IPS-NIHi7 (cell line): Measurements from ENCODE around the gene TIMP2.
"Not testable (repeated sequence)": the region's sequence is repeated elsewhere in the genome, so short reads cannot be mapped to it uniquely, and the experiment has no call there.

ENCODE experiments used
- DNase-seq: peaks from one replicate; pipeline ENCODE4 v3.0.0; 2012; ENCODE audit warnings: mixed read lengths; ENCODE audit errors: extremely low spot score

TIMP2 gene

GRCh38 chr17:78956254-78956653, 31.1 kb upstream of the TIMP2 start:
- no peak for DNase-seq

GRCh38 chr17:78954684-78955083, 29.5 kb upstream of the TIMP2 start:
- no peak for DNase-seq

GRCh38 chr17:78953356-78954350, 28.5 kb upstream of the TIMP2 start:
- DNase-seq, result no peak

GRCh38 chr17:78952706-78953105, 27.5 kb upstream of the TIMP2 start:
- no peak for DNase-seq

- no peak for DNase-seq
Observed at GRCh38 chr17:78951967-78952551, 26.9 kb upstream of the TIMP2 start.

GRCh38 chr17:78950870-78951269, 25.7 kb upstream of the TIMP2 start:
- DNase-seq, result no peak

GRCh38 chr17:78947235-78948149, 22.3 kb upstream of the TIMP2 start:
- DNase-seq, result no peak

GRCh38 chr17:78946631-78947030, 21.4 kb upstream of the TIMP2 start:
- DNase-seq, result no peak

GRCh38 chr17:78946131-78946530, 20.9 kb upstream of the TIMP2 start:
- DNase-seq, result no peak

GRCh38 chr17:78945455-78945854, 20.3 kb upstream of the TIMP2 start:
- DNase-seq, result not testable (repeated sequence)

- no peak for DNase-seq
Observed at GRCh38 chr17:78944956-78945355, 19.8 kb upstream of the TIMP2 start.

GRCh38 chr17:78944026-78944425, 18.8 kb upstream of the TIMP2 start:
- DNase-seq, result no peak

- DNase-seq, result peak; percentile 65
Observed at GRCh38 chr17:78940708-78941107, 15.5 kb upstream of the TIMP2 start.

GRCh38 chr17:78940258-78940657, 15.1 kb upstream of the TIMP2 start:
- no peak for DNase-seq

- no peak for DNase-seq
Observed at GRCh38 chr17:78939615-78940014, 14.4 kb upstream of the TIMP2 start.

- DNase-seq, result no peak
Observed at GRCh38 chr17:78937561-78937960, 12.4 kb upstream of the TIMP2 start.

- no peak for DNase-seq
Observed at GRCh38 chr17:78935419-78936323, 10.5 kb upstream of the TIMP2 start.

GRCh38 chr17:78934681-78935418, 9.7 kb upstream of the TIMP2 start:
- no peak for DNase-seq

GRCh38 chr17:78933959-78934568, 8.9 kb upstream of the TIMP2 start:
- peak; percentile 61 for DNase-seq
